HG02884 (cell line): ENCODE measurements around the gene MLXIP.
"Not testable (repeated sequence)": the region's sequence is repeated elsewhere in the genome, so short reads cannot be mapped to it uniquely, and the experiment has no call there.

Source experiments
- ATAC-seq: cut with Tn5 transposase; IDR thresholded peaks from one replicate; pipeline ENCODE4 v1.9.1; 2021; ENCODE audit warnings: mild to moderate bottlenecking, moderate library complexity; ENCODE audit not compliant: unreplicated experiment

Gene MLXIP

DNA sequence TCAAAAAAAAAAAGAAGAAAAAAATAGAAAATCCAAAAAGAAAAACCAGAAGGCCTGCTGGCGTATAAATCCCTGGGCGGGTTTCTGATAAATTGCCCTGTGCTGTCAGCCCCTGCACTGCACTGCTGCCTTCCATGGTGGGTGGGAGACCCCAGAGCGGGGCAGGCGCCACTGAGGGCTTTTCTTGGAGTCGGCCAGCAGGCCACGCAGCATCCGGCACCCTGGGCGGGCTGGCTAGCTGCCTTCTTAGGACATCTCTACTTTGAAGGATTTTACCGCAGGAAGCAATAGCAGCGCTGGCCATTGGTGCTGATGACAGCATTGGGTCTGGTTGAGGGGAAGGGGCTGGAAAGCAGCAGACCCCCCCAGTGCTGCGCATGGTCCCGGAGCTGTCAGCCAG, 66.3 kb downstream of the MLXIP start:
- no peak for ATAC-seq

DNA sequence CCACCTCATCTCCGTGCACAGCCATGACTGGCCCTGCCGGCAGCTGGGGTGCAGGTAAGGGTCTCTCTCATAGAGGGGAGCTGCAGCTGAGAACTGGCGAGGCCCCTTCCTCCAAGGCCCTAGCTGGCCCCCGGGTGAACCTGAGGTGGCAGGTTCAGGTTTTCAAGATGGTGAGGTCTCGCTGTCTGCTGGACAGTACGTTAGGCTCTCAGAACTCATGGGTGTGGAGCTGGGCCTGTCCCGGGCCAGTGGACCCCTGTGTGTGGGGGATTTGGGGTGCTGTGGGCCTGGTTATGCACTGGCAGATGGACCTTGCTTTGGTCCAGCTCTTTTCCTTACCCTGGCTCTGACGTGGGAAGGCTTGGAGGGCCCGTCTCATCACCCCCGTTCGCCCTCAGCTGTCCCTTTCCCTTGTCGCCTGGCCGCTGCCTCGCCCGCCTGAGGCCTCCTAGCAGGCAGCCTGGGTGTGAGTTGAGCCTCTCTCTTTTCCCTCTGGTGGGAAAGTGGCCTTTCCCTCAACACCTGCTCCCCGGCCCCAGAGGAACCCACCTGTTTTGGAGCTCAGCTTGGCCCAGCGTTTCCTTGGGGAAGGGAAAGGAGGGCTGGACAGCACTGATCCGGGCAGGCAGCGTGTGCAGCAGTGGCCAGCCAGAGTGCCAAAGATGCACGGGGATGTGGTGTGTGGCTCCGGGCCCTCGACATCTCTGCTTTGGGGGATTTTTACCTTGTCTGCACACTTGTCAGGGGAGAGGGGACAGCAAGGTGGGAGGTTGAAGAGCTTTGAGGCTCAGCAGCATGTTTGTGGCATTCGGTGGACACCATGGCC, 67.2 kb downstream of the MLXIP start:
- ATAC-seq = no peak

GRCh38 chr12:122147514-122148290, 69.1 kb downstream of the MLXIP start:
- ATAC-seq = no peak

GRCh38 chr12:122148657-122149056, 70.1 kb downstream of the MLXIP start:
- no peak for ATAC-seq

DNA sequence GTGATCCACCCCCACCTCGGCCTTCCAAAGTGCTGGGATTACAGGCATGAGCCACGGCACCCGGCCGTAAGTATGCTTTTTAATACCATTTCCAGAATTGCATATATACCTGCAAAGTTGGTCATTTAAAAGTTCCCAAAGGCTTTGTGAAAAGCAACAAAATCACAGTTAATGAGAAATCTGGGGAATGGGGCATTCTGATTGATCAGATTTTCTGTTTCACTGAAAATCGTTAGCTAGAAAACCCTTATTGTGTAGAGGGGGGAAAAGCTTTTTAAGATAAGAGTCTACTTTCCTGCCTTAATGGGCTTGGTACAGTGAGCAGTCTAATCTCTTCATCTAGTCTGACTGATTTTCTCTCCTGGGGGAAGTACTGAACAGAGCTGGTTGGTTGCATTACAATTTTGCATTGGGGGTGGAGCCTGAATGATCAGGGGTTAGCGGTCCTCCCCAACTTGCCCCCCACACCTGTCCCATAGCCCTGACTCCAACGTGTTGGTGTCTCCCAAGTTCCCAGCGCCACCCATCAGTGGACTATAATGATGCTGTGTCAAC, 71.6 kb downstream of the MLXIP start:
- no peak for ATAC-seq

DNA sequence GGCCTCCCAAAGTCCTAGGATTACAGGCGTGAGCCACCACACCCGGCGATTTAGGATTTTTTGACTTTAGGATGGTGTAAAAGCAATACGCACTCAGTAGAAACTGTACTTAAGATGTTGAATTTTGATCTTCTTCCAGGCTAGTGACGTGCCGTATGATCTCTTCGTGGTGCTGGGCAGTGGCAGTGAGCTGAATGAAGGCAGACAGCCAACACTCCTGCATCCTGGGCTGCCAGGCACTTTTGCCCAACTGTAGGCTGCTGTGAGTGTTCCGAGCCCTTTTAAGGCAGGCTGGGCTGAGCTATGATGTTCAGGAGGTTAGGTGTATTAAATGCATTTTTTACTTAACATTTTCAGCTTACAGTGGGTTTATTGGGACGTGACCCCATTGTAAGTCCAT, 74.2 kb downstream of the MLXIP start:
- no peak for ATAC-seq

DNA sequence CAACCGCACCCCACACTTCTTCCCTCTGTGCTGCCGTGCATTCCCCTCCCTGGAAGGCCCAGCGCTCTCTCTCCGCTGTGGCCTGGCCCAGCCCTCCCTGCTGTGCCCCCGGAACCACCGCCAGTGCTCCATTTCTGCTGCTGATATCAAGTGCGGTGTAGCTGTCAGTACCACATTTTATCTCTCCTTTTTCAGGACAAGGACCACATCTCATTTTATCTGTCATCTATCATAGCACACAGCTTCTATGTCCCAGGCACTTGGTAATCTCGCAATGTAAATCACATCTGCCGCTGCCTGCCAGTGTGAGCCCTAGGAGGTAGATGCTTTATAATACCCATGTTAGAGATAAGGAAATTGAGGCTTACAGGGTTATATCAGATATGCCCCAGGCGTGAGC, 77.1 kb downstream of the MLXIP start:
- no peak for ATAC-seq

GRCh38 chr12:122158700-122159285, 80.2 kb downstream of the MLXIP start:
- ATAC-seq = no peak

GRCh38 chr12:122159882-122160281, 81.3 kb downstream of the MLXIP start:
- ATAC-seq = no peak

DNA sequence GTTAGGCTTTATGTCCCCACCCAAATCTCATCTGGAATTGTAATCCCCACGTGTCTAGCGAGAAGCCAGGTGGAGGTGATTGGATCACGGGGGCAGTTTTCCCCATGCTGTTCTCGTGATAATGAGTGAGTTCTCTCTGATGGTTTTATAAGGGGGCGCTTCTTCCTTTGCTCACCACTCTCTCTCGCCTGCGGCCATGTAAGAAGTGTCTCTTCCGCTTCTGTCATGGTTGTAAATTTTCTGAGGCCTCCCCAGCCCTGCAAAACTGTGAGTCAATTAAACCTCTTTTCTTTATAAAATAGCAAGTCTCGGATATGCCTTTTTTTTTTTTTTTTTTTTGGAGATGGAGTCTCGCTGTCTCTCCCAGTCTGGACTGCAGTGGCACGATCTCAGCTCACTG, 82.2 kb downstream of the MLXIP start:
- ATAC-seq = no peak

DNA sequence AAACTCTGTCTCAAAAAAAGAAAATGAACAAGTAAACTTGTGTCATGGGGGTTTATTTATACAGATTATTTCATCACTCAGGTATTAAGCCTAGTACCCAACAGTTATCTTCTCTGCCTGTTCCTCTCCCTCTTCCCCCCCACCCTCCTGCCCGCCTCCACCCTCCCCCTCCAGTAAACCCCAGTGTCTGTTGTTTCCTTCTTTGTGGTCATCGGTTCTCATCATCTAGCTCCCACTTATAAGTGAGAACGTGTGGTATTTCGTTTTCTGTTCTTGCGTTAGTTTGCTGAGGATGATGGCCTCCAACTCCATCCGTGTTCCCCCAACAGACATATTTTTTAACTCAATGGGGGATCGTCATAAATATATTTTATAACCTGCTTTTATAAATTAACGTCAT, 83.1 kb downstream of the MLXIP start:
- no peak for ATAC-seq

- no peak for ATAC-seq
Measured at GRCh38 chr12:122162976-122163375, 84.4 kb downstream of the MLXIP start.

DNA sequence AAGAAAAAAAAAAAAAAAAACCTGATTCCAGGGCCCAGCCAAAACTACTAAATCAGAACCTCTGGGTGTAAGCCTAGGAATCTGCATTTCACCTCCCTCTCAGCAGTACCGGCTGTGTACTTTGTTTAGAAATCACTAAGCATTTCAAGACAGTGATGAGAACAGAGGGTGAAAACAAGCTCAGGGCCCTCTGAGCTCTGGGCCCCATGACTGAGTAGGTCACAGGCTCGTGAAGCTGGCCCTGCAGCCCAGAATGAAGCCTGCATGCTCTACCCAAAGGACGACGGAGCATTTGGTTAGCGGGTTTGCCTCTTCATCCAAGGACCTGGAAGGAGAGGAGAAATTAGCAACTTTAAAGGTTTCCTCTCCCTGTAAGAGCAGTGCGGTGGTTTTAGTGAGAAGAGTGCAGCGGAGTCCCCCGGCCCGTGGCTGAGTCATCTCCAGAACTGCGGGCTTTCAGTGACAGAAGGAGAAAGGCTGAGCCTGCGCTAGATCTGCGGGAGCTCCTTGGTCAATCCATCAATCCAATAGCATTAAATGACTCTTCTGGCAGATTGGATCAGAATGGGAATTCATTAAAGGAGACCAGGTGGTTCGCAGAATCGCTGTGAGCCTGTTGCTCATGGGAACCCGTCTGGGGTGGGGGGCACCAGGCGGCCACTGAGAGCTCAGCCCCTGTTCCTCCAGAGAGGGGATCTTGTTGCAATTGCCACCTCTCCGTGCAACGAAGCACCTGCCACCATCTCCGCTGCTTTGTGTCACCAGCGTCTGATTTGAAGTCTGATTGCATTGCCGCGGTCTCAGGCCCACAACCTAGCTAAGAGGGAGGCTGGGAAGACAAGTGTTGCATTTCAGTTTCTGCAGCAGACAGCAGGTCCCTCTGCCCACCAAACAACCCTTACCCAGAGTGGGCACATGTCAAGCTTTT, 88.1 kb downstream of the MLXIP start:
- no peak for ATAC-seq

DNA sequence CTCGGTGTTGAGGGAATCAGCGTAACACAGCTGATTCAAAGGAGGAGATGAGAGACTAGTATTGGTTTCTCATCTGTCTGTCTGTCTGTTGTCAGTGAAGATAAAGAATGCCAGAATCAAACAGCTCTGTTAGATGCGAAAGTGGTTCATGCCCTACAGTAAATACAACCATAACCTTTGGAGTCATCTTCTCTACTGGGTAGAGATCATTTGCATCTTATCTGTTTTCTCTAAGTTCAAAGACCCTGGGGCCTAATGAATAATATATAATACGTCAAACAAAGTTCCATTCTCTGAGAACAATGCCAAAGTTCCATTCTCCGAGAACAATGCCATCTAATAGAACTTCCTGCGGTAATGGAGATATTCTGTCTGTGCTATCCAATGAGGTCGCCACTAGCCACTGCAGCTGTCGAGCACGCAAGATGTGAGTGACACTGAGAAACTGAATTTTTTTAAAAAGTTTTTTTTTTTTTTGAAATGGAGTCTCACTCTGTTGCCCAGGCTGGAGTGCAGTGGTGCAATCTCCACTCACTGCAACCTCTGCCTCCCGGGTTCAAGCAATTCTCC, 88.9 kb downstream of the MLXIP start:
- ATAC-seq = no peak

GRCh38 chr12:122168492-122168891, 89.9 kb downstream of the MLXIP start:
- no peak for ATAC-seq

DNA sequence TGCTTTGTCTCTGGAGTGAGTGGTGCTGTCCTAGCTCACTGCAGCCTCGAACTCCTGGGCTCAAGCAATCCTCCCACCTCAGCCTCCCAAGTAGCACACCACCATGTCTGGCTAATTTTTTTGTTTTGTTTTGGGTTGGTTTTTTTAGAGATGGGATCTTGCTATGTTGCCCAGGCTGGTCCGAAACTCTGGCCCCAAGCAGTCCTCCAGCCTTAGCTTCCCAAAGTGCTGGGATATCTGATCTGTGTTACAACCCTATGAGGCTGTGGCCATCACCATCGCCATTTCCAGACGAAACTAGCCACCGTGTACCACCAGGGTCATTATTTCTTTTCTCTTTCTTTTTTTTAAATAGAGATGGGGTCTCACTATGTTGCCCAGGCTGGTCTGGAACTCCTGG, 92.8 kb downstream of the MLXIP start:
- no peak for ATAC-seq

DNA sequence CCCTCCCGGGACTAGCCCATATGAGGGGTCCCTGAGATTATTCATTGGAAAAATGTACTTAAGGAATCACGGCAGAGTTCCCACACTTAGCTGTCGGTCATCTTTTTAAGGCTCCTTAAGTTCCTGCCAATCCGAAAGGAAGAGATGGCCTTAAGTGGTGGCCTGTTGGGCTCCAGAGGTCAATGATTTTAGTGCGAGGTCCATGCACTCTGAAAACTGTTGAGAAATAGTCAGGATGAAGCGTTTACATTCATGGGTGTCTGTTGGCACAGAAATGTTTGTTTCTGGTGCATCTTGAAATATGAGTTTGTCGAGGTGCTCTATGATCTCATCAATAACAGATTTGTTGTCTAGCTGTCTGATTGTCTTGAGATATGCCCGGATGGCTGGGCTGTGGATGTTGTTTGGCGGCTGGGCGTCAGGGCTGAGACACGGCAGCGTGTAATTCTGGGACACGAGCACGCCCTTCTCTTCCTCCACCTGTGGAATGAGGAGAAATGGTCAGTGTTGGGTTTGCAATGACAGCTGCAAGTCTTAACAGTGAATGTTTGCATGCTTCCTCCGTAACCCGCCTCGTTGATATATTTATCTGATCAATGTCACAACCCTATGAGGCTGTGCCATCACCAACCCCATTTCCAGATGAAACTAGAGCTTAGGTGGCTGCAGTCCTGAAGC, 93.8 kb downstream of the MLXIP start:
- no peak for ATAC-seq

- no peak for ATAC-seq
Measured at GRCh38 chr12:122174155-122174845, 95.7 kb downstream of the MLXIP start, which contains the start of gene IL31. TSS of gene IL31 (minus strand) at chr12:122174221. CDS start at chr12:122174172, 49 bp downstream.

- not testable (repeated sequence) for ATAC-seq
Measured at GRCh38 chr12:122176473-122176872, 97.9 kb downstream of the MLXIP start.
